Ectodermal cell (in vitro differentiated cells): ENCODE data around the gene CACNA2D3.

Experiments used
- H3K27ac ChIP-seq: 2 replicates; pipeline ENCODE4 v1.7.0; 2013; ENCODE audit warnings: mild to moderate bottlenecking, low read depth, low read length; ENCODE audit not compliant: insufficient read depth, poor library complexity, severe bottlenecking
- H3K27me3 ChIP-seq: 2 replicates; pipeline ENCODE4 v1.7.0; 2013; ENCODE audit warnings: mild to moderate bottlenecking, low read length; ENCODE audit not compliant: insufficient read depth, control insufficient read depth, poor library complexity, severe bottlenecking
- H3K36me3 ChIP-seq: one replicate; pipeline ENCODE4 v1.7.0; 2013; ENCODE audit warnings: low read length; ENCODE audit not compliant: control insufficient read depth, insufficient read depth
- H3K4me1 ChIP-seq: one replicate; pipeline ENCODE4 v1.7.0; 2013; ENCODE audit warnings: low read length; ENCODE audit not compliant: control insufficient read depth, insufficient read depth
- H3K4me3 ChIP-seq: 2 replicates; pipeline ENCODE4 v1.7.0; 2013; ENCODE audit warnings: low read depth, low read length, control low read depth; ENCODE audit not compliant: insufficient read depth
- H3K9me3 ChIP-seq: 2 replicates; pipeline ENCODE4 v1.7.0; 2013; ENCODE audit warnings: mild to moderate bottlenecking, low read length, moderate library complexity; ENCODE audit not compliant: control insufficient read depth
- WGBS, 2 experiments: methylation state at CpG; one replicate each; pipeline ENCODE4 v1.1.7; 2013; ENCODE audit warnings: missing lambda C conversion rate in 2 of 2; 5-methylcytosine and 5-hydroxymethylcytosine counted together

The CACNA2D3 gene

DNA sequence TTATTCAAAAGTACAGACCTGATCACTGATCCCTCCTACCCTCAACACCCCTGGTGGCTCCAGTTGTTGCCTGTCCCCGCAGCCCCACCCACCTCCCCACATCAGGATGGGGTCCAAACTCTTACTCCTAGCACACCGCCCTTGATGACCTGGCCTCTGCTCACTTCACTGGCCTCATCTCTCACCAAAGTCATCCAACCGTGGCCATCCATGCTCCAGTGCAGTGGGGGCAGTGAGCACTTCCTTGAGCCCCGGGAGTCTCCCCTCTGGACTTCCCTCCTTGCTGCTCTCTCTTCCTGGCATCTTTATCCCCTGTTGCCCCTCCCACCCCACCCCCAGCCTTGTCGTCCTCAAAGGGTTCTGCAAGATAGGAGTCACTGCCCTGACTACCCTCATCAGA lies 191.1 kb downstream of the CACNA2D3 start:
- no peaks in the 10 kb centered on the region for H3K9me3 ChIP-seq
- WGBS, 2 experiments: 85 to 88% methylated on average over 5 of the region's 5 CpGs
- H3K27me3 ChIP-seq: no peaks in the 10 kb centered on the region
- peaks cover 6% of the 10 kb centered on the region for H3K4me1 ChIP-seq
- no peak overlapping the region for H3K4me3 ChIP-seq
- H3K36me3 ChIP-seq: no peaks in the 10 kb centered on the region
- H3K27ac ChIP-seq: no peak overlapping the region

DNA sequence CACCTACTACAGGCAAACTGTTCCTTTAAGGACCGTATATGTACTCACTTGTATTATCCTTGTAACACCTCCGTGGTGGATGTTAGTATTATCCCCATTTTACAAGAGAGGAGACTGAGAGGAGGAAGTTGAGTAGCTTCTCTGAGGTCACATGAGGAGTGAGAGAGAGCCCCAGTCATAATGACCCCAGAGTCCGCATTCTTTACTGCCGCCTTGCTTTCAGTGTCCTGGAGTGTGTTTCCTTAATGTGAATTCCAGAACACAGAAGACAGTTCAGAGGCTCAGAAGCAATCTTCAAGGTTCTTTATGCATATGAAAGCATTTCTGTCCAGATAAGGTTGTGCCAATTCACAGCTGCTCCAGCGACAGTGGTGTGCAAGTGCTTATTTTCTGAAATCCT lies 199.2 kb downstream of the CACNA2D3 start:
- Histone ChIP-seq H3K27ac (no peak overlapping the region), H3K4me1 (no peaks in the 10 kb centered on the region), H3K4me3 (no peak overlapping the region), H3K27me3 (no peaks in the 10 kb centered on the region), H3K36me3 (no peaks in the 10 kb centered on the region), H3K9me3 (no peaks in the 10 kb centered on the region)
- WGBS, 2 experiments: 56 to 58% methylated on average over 3 to 5 of the region's 5 CpGs

DNA sequence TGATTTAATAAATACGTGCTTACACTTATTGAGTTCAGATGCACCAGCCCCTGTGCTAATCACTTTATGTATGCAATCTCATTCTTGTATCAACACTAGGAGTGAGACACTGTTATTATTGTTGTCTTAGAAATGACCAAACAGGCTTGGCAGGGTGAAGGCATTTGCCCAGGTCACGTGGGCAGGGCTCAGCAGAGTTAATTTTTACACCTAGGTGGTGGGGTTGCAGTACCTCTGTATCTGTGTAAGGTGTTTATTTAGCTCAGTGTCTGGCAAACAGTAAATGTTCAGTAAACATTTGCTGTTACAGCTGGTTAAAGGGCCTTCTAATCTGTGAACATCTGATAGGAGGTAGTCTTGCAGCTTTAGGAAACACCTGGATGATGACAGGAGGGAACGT lies 200.0 kb downstream of the CACNA2D3 start:
- no peaks in the 10 kb centered on the region for H3K9me3 ChIP-seq
- no peaks in the 10 kb centered on the region for H3K4me1 ChIP-seq
- H3K27ac ChIP-seq: no peak overlapping the region
- H3K27me3 ChIP-seq: no peaks in the 10 kb centered on the region
- no peak overlapping the region for H3K4me3 ChIP-seq
- no peaks in the 10 kb centered on the region for H3K36me3 ChIP-seq
- WGBS, 2 experiments: 95 to 98% methylated on average over 3 of the region's 3 CpGs

DNA sequence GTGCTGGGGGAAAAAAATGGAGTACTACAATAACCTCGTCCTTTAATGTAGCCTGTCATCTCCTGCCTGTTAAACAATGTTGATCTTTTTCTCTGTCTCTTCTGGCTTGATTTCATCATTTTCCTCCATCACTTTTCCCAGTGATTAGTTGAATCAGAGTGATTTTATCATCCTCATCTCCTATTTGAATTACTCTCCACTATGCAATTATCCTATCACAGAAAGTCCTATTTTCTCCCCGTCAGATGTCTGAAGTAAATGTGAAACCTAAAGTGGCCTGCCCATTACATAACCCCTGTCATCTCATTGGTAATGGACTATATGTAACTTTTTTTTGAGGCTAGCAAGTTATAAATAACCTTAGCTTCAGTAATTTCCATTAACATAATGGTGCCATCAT lies 201.8 kb downstream of the CACNA2D3 start:
- Histone ChIP-seq H3K4me3 (no peak overlapping the region), H3K9me3 (no peaks in the 10 kb centered on the region), H3K27ac (no peak overlapping the region), H3K27me3 (no peaks in the 10 kb centered on the region), H3K36me3 (no peaks in the 10 kb centered on the region), H3K4me1 (no peaks in the 10 kb centered on the region)
- 86 to 94% methylated on average over 2 of the region's 2 CpGs for WGBS, 2 experiments

DNA sequence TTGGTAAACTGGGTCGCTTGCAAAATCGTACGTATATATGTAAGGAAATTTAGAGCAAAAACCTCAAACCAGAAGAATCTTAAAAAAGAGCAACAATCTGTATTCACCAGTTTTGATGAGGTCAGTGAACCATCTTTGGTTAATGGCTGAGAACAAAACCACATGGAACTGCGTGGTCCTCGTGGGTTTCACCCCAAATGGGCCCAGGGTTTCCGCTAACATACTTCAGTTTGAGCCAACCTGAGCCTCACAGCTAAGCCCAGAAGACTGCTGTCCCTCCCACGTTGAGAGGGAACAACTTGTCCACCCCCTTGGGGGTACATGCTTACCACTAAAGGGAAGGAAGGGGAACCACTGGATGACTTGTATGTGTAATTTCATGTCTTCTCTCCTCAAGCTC lies 204.6 kb downstream of the CACNA2D3 start:
- no peaks in the 10 kb centered on the region for H3K36me3 ChIP-seq
- no peaks in the 10 kb centered on the region for H3K9me3 ChIP-seq
- no peaks in the 10 kb centered on the region for H3K4me1 ChIP-seq
- H3K4me3 ChIP-seq: no peak overlapping the region
- H3K27me3 ChIP-seq: no peaks in the 10 kb centered on the region
- H3K27ac ChIP-seq: no peak overlapping the region
- WGBS, 2 experiments: 94% methylated on average over 7 of the region's 7 CpGs

DNA sequence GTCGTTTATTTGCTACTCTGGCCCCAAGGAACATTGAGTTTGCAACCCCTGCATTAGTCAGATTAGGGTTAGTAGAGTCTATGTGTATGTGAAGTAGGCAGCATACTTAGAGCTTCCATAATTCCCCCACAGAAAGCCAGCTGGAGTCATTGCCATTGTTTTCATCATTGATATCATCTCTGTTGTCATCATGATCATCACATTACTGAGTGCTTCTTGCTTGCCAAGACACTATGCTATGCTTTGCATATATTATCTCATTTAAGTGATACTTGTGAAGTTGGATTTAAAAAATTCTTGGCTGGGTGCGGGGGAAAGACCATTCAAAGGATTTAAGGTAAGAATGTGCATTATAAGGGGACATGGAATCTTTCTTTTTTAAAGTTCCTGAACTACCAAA lies 209.0 kb downstream of the CACNA2D3 start:
- Histone ChIP-seq H3K36me3 (no peaks in the 10 kb centered on the region), H3K27ac (no peak overlapping the region), H3K9me3 (no peaks in the 10 kb centered on the region), H3K27me3 (no peaks in the 10 kb centered on the region), H3K4me3 (no peak overlapping the region), H3K4me1 (peaks cover 3% of the 10 kb centered on the region)
- 86 to 98% methylated on average over 2 of the region's 2 CpGs for WGBS, 2 experiments

DNA sequence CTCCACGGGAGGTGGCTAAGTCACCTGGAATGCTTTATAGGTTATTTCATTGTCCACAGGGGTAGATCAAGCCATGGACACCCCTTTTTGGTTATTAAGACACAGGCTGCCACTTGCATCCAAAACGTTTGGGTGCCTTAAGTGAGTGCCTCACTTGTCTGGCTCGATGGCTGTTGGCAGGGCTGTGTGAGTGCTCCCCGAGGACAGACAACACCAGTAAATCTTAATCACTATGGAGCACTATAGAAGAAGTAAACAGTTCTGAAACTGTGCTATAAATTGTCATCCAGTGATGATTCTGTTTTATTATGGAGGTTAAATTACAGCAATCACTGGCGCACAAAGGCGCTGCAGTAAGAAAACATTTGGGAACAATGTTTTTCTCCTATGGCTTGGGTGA lies 215.5 kb downstream of the CACNA2D3 start:
- Histone ChIP-seq H3K27me3 (no peaks in the 10 kb centered on the region), H3K4me3 (no peak overlapping the region), H3K9me3 (no peaks in the 10 kb centered on the region), H3K27ac (no peak overlapping the region), H3K36me3 (no peaks in the 10 kb centered on the region), H3K4me1 (peaks cover 3% of the 10 kb centered on the region)
- 79% methylated on average over 6 of the region's 6 CpGs for WGBS, 2 experiments

DNA sequence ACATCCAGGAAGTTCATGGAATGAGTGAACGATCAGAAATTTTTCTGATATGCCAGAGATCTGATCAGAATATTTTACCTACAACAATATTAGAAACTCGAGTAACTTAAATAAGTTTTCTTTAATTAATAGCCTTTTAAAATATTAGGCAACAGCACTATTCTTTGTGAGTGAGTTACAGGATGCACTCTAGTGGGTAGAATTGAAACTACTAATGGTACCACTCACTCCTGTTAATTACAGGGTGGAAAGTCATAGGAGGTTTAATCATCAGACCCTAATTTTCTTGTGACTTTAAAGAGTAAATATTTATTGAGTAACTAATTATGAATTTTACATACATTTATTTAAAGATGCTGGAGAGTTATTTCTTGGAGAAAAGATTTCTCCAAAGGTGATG lies 217.3 kb downstream of the CACNA2D3 start:
- Histone ChIP-seq H3K9me3 (no peaks in the 10 kb centered on the region), H3K4me3 (no peak overlapping the region), H3K27me3 (no peaks in the 10 kb centered on the region), H3K27ac (no peak overlapping the region), H3K4me1 (no peaks in the 10 kb centered on the region), H3K36me3 (no peaks in the 10 kb centered on the region)
- WGBS, 2 experiments: 100% methylated on average over 1 of the region's 2 CpGs; no CpG with 5 or more reads in 1 of the 2 experiments

DNA sequence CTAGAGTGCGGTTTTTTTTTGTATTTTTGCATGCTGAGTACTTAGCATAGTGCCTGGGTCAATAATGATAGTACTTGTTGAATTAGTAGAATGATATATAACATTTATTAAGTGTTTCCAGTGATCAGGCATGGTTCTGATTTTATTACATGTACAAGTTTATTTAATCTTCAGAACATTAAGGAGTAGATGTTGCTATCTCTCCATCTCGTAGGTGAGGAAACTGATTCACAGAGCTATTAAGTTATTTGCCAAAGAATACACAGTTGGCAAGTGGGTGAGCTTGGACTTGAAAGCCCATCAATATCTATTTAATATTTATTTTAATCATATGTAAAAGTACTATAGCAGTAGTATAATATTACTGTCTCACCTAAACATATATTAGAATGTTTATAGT lies 219.5 kb downstream of the CACNA2D3 start:
- WGBS, 2 experiments: 91 to 100% methylated on average over 1 to 2 of the region's 2 CpGs

DNA sequence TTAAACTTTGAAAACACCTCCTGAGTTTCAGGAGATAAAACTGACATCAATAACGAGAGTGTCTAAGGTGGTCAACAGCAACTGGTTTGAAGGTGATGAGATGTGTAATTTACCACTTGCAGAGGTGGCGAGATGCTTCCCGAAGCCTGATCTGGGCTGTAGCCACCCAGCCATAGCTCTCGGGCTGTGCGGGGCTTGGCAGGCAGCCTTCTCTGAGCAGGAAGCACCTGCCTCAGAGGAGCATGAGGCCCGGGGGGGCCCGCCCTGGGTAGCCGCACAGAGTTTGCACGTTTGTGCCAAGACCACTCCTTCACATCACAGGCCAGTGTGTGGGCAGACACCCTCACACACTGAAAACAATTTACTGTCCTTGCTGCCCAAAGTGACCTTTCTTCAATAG lies 220.3 kb downstream of the CACNA2D3 start:
- Histone ChIP-seq H3K4me3 (no peak overlapping the region), H3K27me3 (no peaks in the 10 kb centered on the region), H3K36me3 (no peaks in the 10 kb centered on the region), H3K4me1 (no peaks in the 10 kb centered on the region), H3K27ac (no peak overlapping the region), H3K9me3 (no peaks in the 10 kb centered on the region)
- WGBS, 2 experiments: 91 to 92% methylated on average over 9 of the region's 9 CpGs

More for the DNA sequence above, 219.5 kb downstream of the CACNA2D3 start:
- Histone ChIP-seq H3K9me3 (no peaks in the 10 kb centered on the region), H3K4me3 (no peak overlapping the region), H3K4me1 (no peaks in the 10 kb centered on the region), H3K27ac (no peak overlapping the region), H3K36me3 (no peaks in the 10 kb centered on the region), H3K27me3 (no peaks in the 10 kb centered on the region)

DNA sequence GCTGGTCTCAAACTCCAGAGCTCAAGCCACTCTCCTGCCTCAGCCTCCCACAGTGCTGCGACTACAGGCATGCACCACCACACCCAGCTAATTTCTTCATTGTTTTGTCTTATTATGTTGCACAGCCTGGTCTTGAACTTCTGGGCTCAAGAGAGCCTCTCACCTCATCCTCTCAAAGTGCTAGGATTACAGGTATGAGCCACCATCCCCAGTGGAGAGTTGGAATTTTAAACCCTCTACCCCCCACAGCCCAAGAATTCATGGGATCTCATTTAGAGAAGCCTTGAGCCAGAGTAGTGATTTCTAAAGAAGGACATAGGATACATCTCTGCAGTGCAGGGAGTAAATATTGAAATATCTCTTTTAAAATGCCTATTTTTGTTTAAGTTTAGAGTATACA lies 221.1 kb downstream of the CACNA2D3 start:
- no peaks in the 10 kb centered on the region for H3K27me3 ChIP-seq
- H3K27ac ChIP-seq: no peak overlapping the region
- H3K4me3 ChIP-seq: no peak overlapping the region
- no peaks in the 10 kb centered on the region for H3K4me1 ChIP-seq
- 90 to 94% methylated on average over 1 of the region's 1 CpG for WGBS, 2 experiments
- H3K36me3 ChIP-seq: no peaks in the 10 kb centered on the region
- no peaks in the 10 kb centered on the region for H3K9me3 ChIP-seq
